WTC11 (cell line): ENCODE results near the gene GSN.

Source experiments
- CTCF ChIP-seq: fragments of 200-600 bp; IDR thresholded peaks from 2 replicates; pipeline ENCODE4 v1.8.0; 2022; ENCODE audit warnings: antibody characterized with exemption
- MAX ChIP-seq: sonication (generic); formaldehyde crosslinking; IDR thresholded peaks from 2 replicates; pipeline ENCODE4 v1.8.0; 2022; ENCODE audit warnings: mild to moderate bottlenecking, missing genetic modification reagents
- NFYB ChIP-seq: sonication (generic); formaldehyde crosslinking; conservative IDR thresholded peaks from 2 replicates; pipeline ENCODE4 v1.8.0; 2022; ENCODE audit warnings: low read depth, missing genetic modification reagents

- no peak for TF ChIP-seq CTCF
- TF ChIP-seq MAX (CRISPR knock-in tag): no peak
- no peak for TF ChIP-seq NFYB
Measured at GRCh38 chr9:121367306-121368137, 99.6 kb downstream of the GSN start.
